Mesendoderm (in vitro differentiated cells): ENCODE data around the gene CYP2U1.

Experiments
- DNase-seq: peaks from one replicate; pipeline ENCODE4 v3.0.0; 2013
- H2AK5ac ChIP-seq: 2 replicates; pipeline ENCODE4 v1.6.1; 2013; ENCODE audit warnings: low read length, inconsistent platforms
- H2BK120ac ChIP-seq: 2 replicates; pipeline ENCODE4 v1.6.1; 2013; ENCODE audit warnings: low read depth, mild to moderate bottlenecking, low read length, moderate library complexity, mixed read lengths
- H2BK15ac ChIP-seq: replicated peaks from 2 replicates; pipeline ENCODE4 v1.6.1; 2013; ENCODE audit warnings: low read depth, mild to moderate bottlenecking, moderate library complexity
- H2BK5ac ChIP-seq: 2 replicates; pipeline ENCODE4 v1.6.1; 2013; ENCODE audit warnings: low read length, inconsistent platforms
- H3K18ac ChIP-seq: 2 replicates; pipeline ENCODE4 v1.6.1; 2013; ENCODE audit warnings: mild to moderate bottlenecking, low read length, mixed read lengths
- H3K23ac ChIP-seq: one replicate; pipeline ENCODE4 v1.6.1; 2013; ENCODE audit warnings: low read length
- H3K27ac ChIP-seq: 2 replicates; pipeline ENCODE4 v1.5.1; 2013; ENCODE audit warnings: low read depth, mild to moderate bottlenecking, inconsistent platforms, low read length, moderate library complexity
- H3K27me3 ChIP-seq: 2 replicates; pipeline ENCODE4 v1.6.1; 2013; ENCODE audit warnings: low read length, control low read depth, mild to moderate bottlenecking, inconsistent platforms; ENCODE audit not compliant: insufficient read depth, poor library complexity
- H3K36me3 ChIP-seq: 2 replicates; pipeline ENCODE4 v1.6.1; 2013; ENCODE audit warnings: low read length, inconsistent platforms; ENCODE audit not compliant: control insufficient read depth, insufficient read depth
- H3K4ac ChIP-seq: one replicate; pipeline ENCODE4 v1.6.1; 2013; ENCODE audit warnings: low read depth, mild to moderate bottlenecking, low read length, moderate library complexity
- H3K4me1 ChIP-seq: 2 replicates; pipeline ENCODE4 v1.6.1; 2013; ENCODE audit warnings: low read depth, low read length, inconsistent platforms; ENCODE audit not compliant: control insufficient read depth
- H3K4me2 ChIP-seq: 2 replicates; pipeline ENCODE4 v1.6.1; 2013; ENCODE audit warnings: low read length
- H3K4me3 ChIP-seq: 2 replicates; pipeline ENCODE4 v1.5.1; 2013; ENCODE audit warnings: mild to moderate bottlenecking, low read length
- H3K56ac ChIP-seq: one replicate; pipeline ENCODE4 v1.6.1; 2013; ENCODE audit warnings: low read length
- H3K79me1 ChIP-seq: 2 replicates; pipeline ENCODE4 v1.6.1; 2013; ENCODE audit warnings: low read length, inconsistent platforms
- H3K79me2 ChIP-seq: 2 replicates; pipeline ENCODE4 v1.6.1; 2013; ENCODE audit warnings: mild to moderate bottlenecking, low read length; ENCODE audit not compliant: control insufficient read depth, insufficient read depth
- H3K9ac ChIP-seq: 2 replicates; pipeline ENCODE4 v1.6.1; 2013; ENCODE audit warnings: low read length, inconsistent platforms
- H4K5ac ChIP-seq: one replicate; pipeline ENCODE4 v1.6.1; 2013; ENCODE audit warnings: low read length
- H4K8ac ChIP-seq: one replicate; pipeline ENCODE4 v1.6.1; 2013; ENCODE audit warnings: low read depth, mild to moderate bottlenecking, control low read depth, low read length, moderate library complexity
- WGBS: extraction: QIAGEN DNeasy Blood & Tissue Kit; methylation state at CpG from one replicate; pipeline ENCODE4 v1.1.7; 2013; ENCODE audit warnings: low lambda C conversion rate, missing lambda C conversion rate; ENCODE audit not compliant: insufficient coverage; ENCODE audit errors: extremely low coverage; 5-methylcytosine and 5-hydroxymethylcytosine counted together

The CYP2U1 gene

DNA sequence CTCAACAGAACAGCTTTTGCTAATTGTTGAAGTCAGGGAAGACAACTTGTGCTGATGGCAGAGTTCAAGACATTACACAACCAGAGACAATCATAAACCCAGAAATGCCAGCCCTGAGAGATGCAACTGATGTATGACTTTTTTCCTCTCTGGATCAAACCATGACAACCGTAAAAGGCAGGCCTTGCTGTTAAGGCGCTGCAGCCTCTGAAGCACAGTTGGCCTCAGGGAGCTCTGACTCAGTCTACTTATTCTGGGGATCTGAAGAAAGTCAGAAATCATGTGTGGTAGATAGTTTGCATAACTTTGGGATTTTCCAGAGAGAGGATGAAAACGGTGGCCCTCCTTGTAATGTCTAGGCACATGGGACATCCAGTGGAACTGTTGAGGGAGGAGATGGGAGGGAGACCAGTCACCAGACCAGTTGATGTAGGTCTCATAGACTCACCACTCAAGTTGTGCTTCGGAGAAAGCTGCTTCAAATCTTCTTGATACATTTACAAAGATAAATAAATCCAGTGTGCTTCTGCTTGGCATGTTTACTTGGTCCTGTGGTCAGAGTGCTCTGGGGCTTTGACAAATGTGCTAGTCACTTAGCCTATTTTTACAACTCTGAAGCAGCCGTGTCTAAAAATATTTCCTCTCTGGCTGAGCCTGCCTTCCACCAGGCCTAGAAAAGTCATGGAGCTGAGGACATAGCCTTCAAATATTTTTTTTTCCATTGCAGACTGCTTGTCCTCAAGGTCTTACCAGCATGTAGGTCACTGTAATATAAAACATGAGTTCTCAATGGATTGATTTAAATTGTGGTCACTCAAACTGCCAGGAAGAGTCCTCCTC is 65.8 kb downstream of the CYP2U1 start:
- Histone ChIP-seq H3K4ac (no peak overlapping the region), H2AK5ac (no peak overlapping the region), H4K5ac (no peak overlapping the region), H2BK5ac (no peak overlapping the region), H3K18ac (no peak overlapping the region), H2BK120ac (no peak overlapping the region), H3K4me1 (no peaks in the 10 kb centered on the region), H3K79me2 (peaks cover 18% of the 10 kb centered on the region), H3K9ac (no peak overlapping the region), H4K8ac (no peak overlapping the region), H2BK15ac (no peak overlapping the region), H3K4me3 (no peak overlapping the region), H3K27ac (no peak overlapping the region), H3K79me1 (peaks cover 19% of the 10 kb centered on the region), H3K23ac (no peak overlapping the region), H3K36me3 (no peaks in the 10 kb centered on the region), H3K4me2 (no peak overlapping the region), H3K27me3 (no peaks in the 10 kb centered on the region), H3K56ac (no peak overlapping the region)
- no peak for DNase-seq
- WGBS: no CpG with 5 or more reads among the region's 5 CpGs

DNA sequence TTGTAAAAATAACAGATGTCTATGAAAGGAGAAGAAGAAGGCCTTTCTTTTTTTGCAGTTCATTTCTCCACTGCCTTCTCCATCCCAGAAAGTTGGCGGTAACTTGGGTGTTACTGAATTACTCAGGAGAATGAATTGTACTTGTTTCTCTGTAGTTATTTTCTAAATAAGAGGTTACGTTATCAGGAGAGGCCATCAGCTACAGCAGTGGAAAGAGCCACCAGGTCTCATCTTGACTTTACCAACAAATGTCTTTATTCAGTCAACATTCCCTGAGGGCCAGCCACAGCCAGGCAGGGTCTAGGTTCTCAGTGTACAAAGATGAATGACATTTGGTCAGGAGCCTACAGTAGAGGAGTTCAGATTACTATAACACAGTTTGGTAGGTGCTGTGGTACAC is 66.4 kb downstream of the CYP2U1 start:
- H2BK15ac ChIP-seq: no peak overlapping the region
- H3K23ac ChIP-seq: no peak overlapping the region
- H3K36me3 ChIP-seq: no peaks in the 10 kb centered on the region
- H3K79me1 ChIP-seq: peaks cover 18% of the 10 kb centered on the region
- no peak overlapping the region for H3K27ac ChIP-seq
- no peak for DNase-seq
- H3K56ac ChIP-seq: no peak overlapping the region
- no peak overlapping the region for H3K4ac ChIP-seq
- no peak overlapping the region for H2BK5ac ChIP-seq
- H2AK5ac ChIP-seq: no peak overlapping the region
- H3K4me1 ChIP-seq: no peaks in the 10 kb centered on the region
- no peak overlapping the region for H4K8ac ChIP-seq
- H4K5ac ChIP-seq: peak overlapping the region; percentile 66
- H3K79me2 ChIP-seq: peaks cover 15% of the 10 kb centered on the region
- H3K27me3 ChIP-seq: no peaks in the 10 kb centered on the region
- no peak overlapping the region for H2BK120ac ChIP-seq
- H3K18ac ChIP-seq: no peak overlapping the region
- no peak overlapping the region for H3K4me2 ChIP-seq
- WGBS: no CpG with 5 or more reads among the region's 2 CpGs
- H3K4me3 ChIP-seq: no peak overlapping the region
- no peak overlapping the region for H3K9ac ChIP-seq

DNA sequence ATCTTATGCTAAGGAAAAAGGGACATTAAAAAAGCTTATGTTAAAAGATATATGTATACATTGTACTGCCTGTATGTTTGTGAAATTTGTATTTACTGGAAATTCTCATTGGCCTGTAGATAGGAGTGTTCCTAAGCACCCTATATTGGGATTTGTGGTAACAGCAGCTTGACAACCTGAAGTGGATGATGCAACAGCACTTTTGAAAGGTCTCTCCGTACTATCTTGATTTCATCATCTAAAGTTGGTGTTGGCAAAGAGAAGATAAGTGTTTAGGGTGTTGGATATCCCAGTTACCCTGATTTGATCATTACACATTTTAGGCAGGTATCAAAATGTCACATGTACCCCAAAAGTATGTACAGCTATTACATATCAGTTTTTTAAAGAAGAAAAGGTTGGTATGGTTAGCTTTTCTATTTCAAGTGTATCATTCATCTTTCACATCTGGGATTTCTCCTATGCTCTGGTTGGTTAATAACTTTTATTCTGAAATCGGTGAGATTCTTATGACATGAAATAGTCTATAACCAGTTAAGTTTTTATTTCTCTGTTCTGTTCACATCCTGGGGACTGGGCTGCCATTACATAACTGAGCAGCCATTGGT is 68.7 kb downstream of the CYP2U1 start:
- H3K27me3 ChIP-seq: no peaks in the 10 kb centered on the region
- H2BK120ac ChIP-seq: no peak overlapping the region
- no peak overlapping the region for H2BK5ac ChIP-seq
- no peak overlapping the region for H3K27ac ChIP-seq
- H3K9ac ChIP-seq: no peak overlapping the region
- no peak overlapping the region for H3K4me2 ChIP-seq
- no peak overlapping the region for H2AK5ac ChIP-seq
- no CpG with 5 or more reads among the region's 2 CpGs for WGBS
- H3K79me1 ChIP-seq: peaks cover 14% of the 10 kb centered on the region
- H4K8ac ChIP-seq: no peak overlapping the region
- DNase-seq: no peak
- H4K5ac ChIP-seq: no peak overlapping the region
- no peak overlapping the region for H3K56ac ChIP-seq
- H3K4me1 ChIP-seq: no peaks in the 10 kb centered on the region
- H3K79me2 ChIP-seq: peaks cover 6% of the 10 kb centered on the region
- no peak overlapping the region for H2BK15ac ChIP-seq
- no peak overlapping the region for H3K23ac ChIP-seq
- no peak overlapping the region for H3K4me3 ChIP-seq
- H3K18ac ChIP-seq: no peak overlapping the region
- no peaks in the 10 kb centered on the region for H3K36me3 ChIP-seq
- H3K4ac ChIP-seq: no peak overlapping the region

DNA sequence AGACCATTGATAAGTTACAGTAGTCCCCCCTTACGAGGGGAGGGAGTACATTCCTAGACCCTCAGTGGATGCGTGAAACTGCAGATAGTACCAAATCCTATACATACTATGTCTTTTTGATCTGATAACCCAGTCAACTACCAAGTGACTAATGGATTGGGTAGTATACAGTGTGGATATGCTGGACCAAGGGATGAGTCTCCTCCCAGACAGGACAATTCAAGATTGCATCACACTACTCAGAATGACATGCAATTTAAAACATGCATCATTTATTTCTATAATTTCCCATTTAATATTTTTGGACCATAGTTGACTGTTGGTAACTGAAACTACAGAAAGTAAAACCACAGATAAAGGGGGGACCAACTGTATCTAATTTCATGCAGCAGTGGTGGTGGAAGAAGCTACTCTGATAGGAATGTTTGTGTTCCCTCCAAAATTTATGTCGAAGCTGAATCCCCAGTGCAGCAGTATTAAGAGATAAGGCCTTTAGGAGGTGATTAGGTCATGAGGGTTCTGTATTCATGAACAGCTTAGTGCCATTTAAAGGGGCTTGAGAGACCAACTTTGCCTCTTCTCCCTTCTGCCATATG is 70.3 kb downstream of the CYP2U1 start:
- H2AK5ac ChIP-seq: no peak overlapping the region
- DNase-seq: no peak

More for the DNA sequence above, 70.3 kb downstream of the CYP2U1 start:
- Histone ChIP-seq H3K4me2 (no peak overlapping the region), H2BK5ac (no peak overlapping the region), H3K79me1 (peaks cover 15% of the 10 kb centered on the region), H3K27ac (no peak overlapping the region), H3K79me2 (peaks cover 3% of the 10 kb centered on the region), H4K8ac (no peak overlapping the region), H3K4me1 (no peaks in the 10 kb centered on the region), H3K27me3 (no peaks in the 10 kb centered on the region), H3K18ac (no peak overlapping the region), H3K4me3 (no peak overlapping the region), H2BK15ac (no peak overlapping the region), H3K4ac (no peak overlapping the region), H3K23ac (no peak overlapping the region), H3K9ac (no peak overlapping the region), H4K5ac (no peak overlapping the region), H3K56ac (no peak overlapping the region), H2BK120ac (no peak overlapping the region), H3K36me3 (no peaks in the 10 kb centered on the region)
- WGBS: no CpG with 5 or more reads among the region's 3 CpGs
